ENCODE data around the gene MDFI. TPM values are rescaled to one million over a fixed set of nuclear protein-coding genes. Genes with fewer than 3 reads are reported as not detected.
"Not testable (repeated sequence)": the region's sequence is repeated elsewhere in the genome, so short reads cannot be mapped to it uniquely, and the experiment has no call there.

MDFI gene
- total RNA-seq, 1 donor from 2014 or later, result 4.3 TPM

- no peak for DNase-seq (ENCODE audit: low spot score)
- intact Hi-C loops (cut with DNase I), result loop anchor here (10.0 kb wide), 1 partner anchor 444 kb away; no protein-coding TSS in a partner anchor
Measured at GRCh38 chr6:41600499-41601247, 37.6 kb upstream of the MDFI start.

GRCh38 chr6:41601248-41601549 lies 37.1 kb upstream of the MDFI start:
- intact Hi-C loops (cut with DNase I), result loop anchor here (10.0 kb wide), 1 partner anchor 444 kb away; no protein-coding TSS in a partner anchor
- DNase-seq (ENCODE audit: low spot score), result no peak

DNA sequence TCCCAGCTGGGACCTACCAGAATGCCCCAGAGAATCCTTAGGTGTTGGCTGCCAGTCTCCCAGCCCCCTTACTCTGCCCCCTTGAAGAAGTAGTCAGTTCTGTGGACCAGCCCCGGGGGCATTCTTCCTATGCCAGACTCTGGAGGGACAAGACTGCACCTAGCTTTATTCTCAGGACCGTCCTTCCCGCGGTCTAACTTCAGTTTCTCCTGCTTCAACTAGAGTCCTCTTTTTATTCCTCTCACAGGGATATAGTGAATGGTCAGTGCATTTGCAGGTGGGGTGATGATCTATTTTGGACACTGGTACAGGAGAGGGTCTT lies 35.9 kb upstream of the MDFI start:
- DNase-seq (ENCODE audit: low spot score), result no peak

DNA sequence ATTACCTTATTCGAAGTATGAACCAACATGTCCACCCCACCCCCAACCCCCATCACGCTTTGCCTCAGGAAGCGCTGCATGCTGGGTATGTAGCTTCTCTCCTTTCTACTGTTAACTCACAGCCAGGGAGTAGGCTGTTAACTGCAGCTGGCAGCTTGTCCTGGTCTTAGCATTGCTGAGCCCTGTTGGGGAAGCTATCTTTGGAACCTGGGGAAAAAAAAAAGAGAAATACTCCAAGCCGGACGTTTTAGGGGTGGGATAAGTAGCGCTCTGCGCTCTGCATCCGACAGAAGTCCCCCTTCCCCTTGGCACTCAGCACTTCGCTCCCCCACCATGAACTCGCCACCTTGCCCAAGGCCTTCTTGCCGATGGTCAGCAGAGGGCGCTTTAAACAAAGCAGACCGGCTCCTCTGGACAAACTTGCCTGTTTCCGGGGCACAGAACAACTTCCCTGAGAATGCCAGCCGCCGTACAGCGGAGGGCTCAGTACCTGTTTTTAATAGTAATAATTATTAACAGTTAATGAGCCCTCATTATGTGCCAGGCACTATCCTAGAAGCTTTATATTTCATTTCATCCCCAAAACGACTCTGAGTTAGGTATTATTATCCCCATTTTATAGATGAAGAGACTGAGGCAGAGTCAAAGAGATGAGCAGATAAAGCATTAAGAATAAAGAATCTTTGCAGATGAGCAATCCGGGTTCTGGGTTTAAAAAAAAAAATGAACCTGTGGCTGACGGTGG lies 35.2 kb upstream of the MDFI start:
- intact Hi-C loops (cut with DNase I), result loop anchor here (1.0 to 10.0 kb wide), 3 partner anchors 79 to 442 kb away; no protein-coding TSS in a partner anchor
- peak; percentile 90 for DNase-seq (ENCODE audit: low spot score)

More for the DNA sequence above, 35.9 kb upstream of the MDFI start:
- intact Hi-C loops (cut with DNase I), result loop anchor here (2.0 to 10.0 kb wide), 2 partner anchors 172 to 442 kb away; no protein-coding TSS in a partner anchor

- intact Hi-C loops (cut with DNase I), result loop anchor here (10.0 kb wide), 1 partner anchor 441 kb away; no protein-coding TSS in a partner anchor
- no peak for DNase-seq (ENCODE audit: low spot score)
Measured at GRCh38 chr6:41604006-41604405, 34.3 kb upstream of the MDFI start.

- intact Hi-C loops (cut with DNase I), result loop anchor here (10.0 kb wide), 1 partner anchor 439 kb away; no protein-coding TSS in a partner anchor
- DNase-seq (ENCODE audit: low spot score), result no peak
Measured at GRCh38 chr6:41605649-41606048, 32.6 kb upstream of the MDFI start.

DNA sequence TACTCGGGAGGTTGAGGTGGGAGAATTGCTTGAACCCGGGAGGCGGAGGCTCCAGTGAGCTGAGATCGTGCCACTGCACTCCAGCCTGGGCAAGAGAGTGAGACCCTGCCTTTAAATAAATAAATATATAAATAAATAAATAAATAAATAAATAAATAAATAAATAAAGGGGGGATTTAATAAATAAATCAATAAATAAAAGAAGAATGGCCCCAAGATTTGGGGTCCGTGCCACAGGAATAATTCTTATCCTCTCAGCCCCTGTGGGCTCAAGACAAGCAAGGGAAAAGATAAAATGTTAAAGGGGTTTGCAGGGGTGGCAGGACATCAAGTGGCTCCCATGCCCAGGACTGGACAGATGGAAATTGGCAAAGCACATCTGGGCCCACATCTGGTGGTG lies 31.2 kb upstream of the MDFI start:
- intact Hi-C loops (cut with DNase I), result loop anchor here (10.0 kb wide), 1 partner anchor 438 kb away; no protein-coding TSS in a partner anchor
- DNase-seq (ENCODE audit: low spot score), result no peak

- no peak for DNase-seq (ENCODE audit: low spot score)
- intact Hi-C loops (cut with DNase I), result loop anchor here (10.0 kb wide), 1 partner anchor 437 kb away; no protein-coding TSS in a partner anchor
Measured at GRCh38 chr6:41607736-41608135, 30.5 kb upstream of the MDFI start.

DNA sequence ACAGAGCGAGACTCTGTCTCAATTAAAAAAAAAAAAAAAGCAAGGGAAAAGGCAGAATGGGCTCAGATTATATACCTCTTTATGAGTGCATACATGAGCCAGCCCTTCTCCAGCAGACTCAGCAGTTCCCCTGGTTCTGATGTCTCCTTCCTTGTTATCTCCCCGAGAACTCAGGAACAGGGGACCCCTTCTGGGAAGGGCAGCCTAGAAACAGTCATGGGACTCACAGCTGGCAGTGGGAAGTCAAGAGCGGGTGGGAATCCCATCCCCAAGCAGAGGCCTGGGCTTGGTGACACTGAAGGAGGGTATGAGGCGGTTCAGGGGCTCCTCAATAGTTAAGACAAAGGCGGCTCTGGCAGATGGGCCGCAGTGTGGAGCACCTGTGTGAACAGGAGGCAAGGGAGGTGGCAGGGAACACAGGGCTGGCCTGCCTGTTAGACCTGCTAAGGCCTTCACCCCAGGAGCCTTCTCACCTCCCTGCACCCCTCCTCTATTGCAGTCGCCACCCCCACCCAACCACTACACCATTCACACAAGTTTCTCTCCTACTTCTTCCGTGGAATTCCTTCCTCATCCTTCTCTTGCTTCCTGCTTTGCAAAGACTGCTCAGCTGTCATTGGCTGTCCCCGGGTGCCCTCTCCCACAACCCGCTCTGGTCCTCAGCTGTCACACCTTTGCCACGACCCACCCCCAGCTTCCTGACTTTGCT lies 29.7 kb upstream of the MDFI start:
- no peak for DNase-seq (ENCODE audit: low spot score)
- intact Hi-C loops (cut with DNase I), result loop anchor here (10.0 kb wide), 1 partner anchor 436 kb away; no protein-coding TSS in a partner anchor

DNA sequence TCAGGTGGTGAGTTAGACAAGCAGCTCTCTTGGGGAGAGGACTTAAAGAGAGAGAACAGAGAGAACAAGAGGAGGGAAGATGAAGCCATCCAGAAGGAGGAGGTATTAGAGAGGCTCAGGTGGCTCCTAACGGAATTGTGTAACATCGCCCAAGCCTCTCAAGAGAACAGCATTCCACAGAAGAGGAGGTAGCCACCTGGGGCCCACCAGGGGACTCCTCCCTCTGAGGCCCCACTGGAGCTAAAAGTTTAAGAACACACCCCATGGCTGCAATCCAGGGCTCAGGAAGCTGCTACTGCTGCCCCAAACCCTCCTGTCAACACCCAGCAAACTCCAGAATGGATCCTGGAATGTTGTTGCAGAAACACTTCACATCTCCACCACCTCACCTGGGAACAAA lies 23.6 kb upstream of the MDFI start:
- intact Hi-C loops (cut with DNase I), result no loop called here
- no peak for DNase-seq (ENCODE audit: low spot score)

DNA sequence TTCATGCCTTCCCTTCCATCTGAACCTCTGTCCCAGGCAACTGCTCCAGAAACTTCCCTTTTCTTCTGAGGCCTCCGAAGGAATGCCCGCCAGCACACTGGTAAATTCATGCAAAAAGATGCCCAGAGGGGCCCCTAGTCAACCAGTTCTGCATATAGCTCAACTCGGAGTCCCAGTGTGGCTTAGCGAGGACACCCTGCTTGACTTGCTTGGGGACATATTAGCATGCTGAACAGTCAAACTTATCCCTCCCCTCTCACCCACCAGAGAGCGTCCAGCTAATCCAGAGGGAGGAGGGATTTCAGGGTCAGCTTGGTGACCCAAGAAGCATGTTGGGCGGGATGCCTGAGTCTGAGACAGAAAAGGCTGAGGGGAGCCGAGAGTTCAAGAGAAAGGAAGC lies 23.0 kb upstream of the MDFI start:
- intact Hi-C loops (cut with DNase I), result no loop called here
- no peak for DNase-seq (ENCODE audit: low spot score)

GRCh38 chr6:41618598-41618997 lies 19.7 kb upstream of the MDFI start:
- no peak for DNase-seq (ENCODE audit: low spot score)
- intact Hi-C loops (cut with DNase I), result no loop called here

- intact Hi-C loops (cut with DNase I); DNase-seq (ENCODE audit: low spot score): not testable (repeated sequence)
Measured at GRCh38 chr6:41619193-41619592, 19.1 kb upstream of the MDFI start.

GRCh38 chr6:41621367-41621766 lies 16.9 kb upstream of the MDFI start:
- intact Hi-C loops (cut with DNase I), result no loop called here
- no peak for DNase-seq (ENCODE audit: low spot score)

DNA sequence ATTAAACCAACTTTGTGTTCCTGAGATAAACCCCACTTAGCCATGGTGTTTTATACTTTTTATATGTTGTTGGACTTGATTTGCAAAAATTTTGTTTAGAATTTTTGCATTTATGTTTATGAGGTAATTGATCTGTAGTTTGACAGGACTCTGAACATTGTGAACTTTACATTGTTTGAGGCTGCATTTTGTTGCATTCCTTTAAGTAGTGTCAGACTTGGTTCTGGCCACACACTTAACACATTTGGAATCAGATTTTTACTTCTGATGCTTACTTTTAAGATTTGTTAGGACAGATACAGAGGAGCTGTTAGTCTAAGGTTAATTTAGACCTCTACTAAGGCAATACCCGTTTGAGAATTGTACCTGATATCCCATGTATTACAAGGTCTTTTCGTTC lies 16.5 kb upstream of the MDFI start:
- intact Hi-C loops (cut with DNase I), result no loop called here
- DNase-seq (ENCODE audit: low spot score), result no peak

DNA sequence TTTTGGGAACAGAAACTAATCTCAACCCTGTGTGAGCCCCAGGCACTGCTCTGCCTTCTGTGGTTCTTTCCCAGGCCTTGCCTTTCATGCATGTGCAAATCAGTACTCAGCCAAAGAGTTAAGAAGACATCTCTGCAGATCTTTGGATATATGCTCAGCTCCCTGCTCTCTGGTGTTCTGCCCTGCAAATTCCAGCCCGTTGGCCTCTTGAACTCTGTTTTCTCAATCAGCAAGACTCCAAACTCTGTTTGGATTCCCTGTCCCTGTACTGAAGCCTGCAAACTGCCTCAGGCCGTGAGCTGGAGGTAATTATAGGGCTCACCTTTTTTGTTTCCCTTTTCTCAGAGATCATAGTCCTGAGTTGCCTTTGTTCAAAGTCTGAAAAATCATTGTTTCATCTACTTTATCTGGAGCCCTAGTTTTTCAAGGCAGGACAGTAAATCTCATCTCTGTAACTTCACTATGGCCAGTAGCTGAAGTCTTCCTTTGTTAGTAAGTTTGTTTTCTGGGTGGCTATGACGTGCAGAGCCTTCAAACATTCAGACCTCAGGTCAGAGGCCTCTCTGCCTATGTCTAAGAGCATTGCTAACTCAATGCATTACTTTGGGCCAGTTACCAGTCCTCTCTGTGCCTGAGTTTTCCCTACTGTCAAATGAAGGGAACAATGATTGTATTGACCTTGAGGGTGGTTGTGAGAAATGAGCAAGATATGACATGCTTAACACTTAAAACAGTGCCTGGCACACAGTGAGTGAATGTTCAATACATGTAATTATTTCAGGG lies 15.9 kb upstream of the MDFI start:
- intact Hi-C loops (cut with DNase I), result no loop called here
- no peak for DNase-seq (ENCODE audit: low spot score)

- intact Hi-C loops (cut with DNase I), result no loop called here
- no peak for DNase-seq (ENCODE audit: low spot score)
Measured at GRCh38 chr6:41623330-41623729, 14.9 kb upstream of the MDFI start.

DNA sequence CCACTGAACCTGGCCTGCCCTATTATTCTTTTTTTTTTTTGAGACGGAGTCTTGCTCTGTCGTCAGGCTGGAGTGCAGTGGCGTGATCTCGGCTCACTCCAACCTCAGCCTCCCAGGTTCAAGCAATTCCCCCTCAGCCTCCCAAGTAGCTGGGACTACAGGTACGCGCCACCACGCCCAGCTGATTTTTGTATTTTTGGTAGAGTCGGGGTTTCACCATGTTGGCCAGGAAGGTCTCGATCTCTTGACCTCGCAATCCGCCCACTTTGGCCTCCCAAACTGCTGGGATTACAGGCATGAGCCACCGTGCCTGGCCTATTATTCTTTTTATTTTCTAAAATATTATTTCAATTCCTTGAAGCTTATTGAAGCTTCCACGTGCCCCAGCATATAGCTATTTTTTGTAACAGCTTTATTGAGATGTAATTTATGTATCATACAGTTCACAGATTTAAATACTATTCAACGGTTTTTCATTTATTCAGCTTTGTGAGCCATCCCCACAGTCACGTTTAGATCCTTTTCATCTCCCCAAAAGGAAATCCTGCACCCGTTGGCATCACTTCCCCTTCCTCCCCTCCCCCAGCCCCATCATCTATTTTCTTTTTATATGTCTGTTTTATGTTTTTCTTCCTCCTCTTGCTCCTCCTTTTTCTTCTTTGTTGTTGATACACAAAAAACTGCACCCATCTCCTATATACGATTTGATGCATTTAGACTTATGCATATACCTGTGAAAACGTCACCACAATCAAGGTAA lies 13.5 kb upstream of the MDFI start:
- no peak for DNase-seq (ENCODE audit: low spot score)
- intact Hi-C loops (cut with DNase I), result no loop called here

- no peak for DNase-seq (ENCODE audit: low spot score)
- intact Hi-C loops (cut with DNase I), result no loop called here
Measured at GRCh38 chr6:41625442-41625841, 12.8 kb upstream of the MDFI start.

Measured in cardiac septum (tissue), 1 donor.